Panc1 (cell line): ENCODE results near the gene DMGDH. TPM values are rescaled to one million over a fixed set of nuclear protein-coding genes. Genes with fewer than 3 reads are reported as not detected.

ENCODE experiments used
- ATAC-seq: fragments of 200-7000 bp; cut with Tn5 transposase; 2 replicates; pipeline ENCODE4 v1.9.1; 2020; ENCODE audit warnings: mild to moderate bottlenecking, moderate library complexity
- BruUV-seq: library from RNA; stranded (reverse); fragments of 400-500 nt; replicated peaks from 2 replicates; lab custom pipeline; 2021; lab: Mats Ljungman, UMichigan
- CTCF ChIA-PET: fragments of 300-600 bp; sonication (Branson Sonifier 250); formaldehyde crosslinking; loops from one replicate; lab custom pipeline; 2022; ENCODE audit warnings: antibody characterized with exemption; lab: Charles Lee
- POLR2A ChIA-PET: fragments of 300-600 bp; sonication (Branson Sonifier 250); formaldehyde crosslinking; loops from one replicate; lab custom pipeline; 2022; ENCODE audit warnings: antibody characterized with exemption; lab: Charles Lee
- DNase-seq: peaks from one replicate; pipeline ENCODE4 v3.0.0-alpha.2; 2010; ENCODE audit warnings: low read depth, low spot score
- H3K27ac ChIP-seq: 2 replicates; pipeline ENCODE4 v1.5.1; 2011; ENCODE audit warnings: mild to moderate bottlenecking, low read length, inconsistent platforms
- H3K27me3 ChIP-seq: fragments of 200-500 bp; sonication (Bioruptor generic); 2 replicates; pipeline ENCODE4 v1.6.0; 2014; ENCODE audit warnings: low read length, inconsistent platforms; ENCODE audit not compliant: control insufficient read depth, insufficient read depth
- H3K36me3 ChIP-seq: fragments of 200-500 bp; sonication (Bioruptor generic); 2 replicates; pipeline ENCODE4 v1.5.1; 2014; ENCODE audit warnings: inconsistent platforms, mild to moderate bottlenecking, low read length, moderate library complexity; ENCODE audit not compliant: control insufficient read depth, insufficient read depth
- H3K4me1 ChIP-seq: 2 replicates; pipeline ENCODE4 v1.5.1; 2011; ENCODE audit warnings: inconsistent platforms, mild to moderate bottlenecking, low read length, moderate library complexity; ENCODE audit not compliant: control insufficient read depth, insufficient read depth
- H3K4me3 ChIP-seq, 2 experiments: 2 replicates each; pipeline ENCODE4 v1.5.1; 2011 to 2012; ENCODE audit warnings: low read depth in 2 of 2, low read length in 2 of 2, mild to moderate bottlenecking in 2 of 2, inconsistent platforms in 1 of 2, moderate library complexity in 1 of 2
- H3K9me3 ChIP-seq: fragments of 200-500 bp; sonication (Bioruptor generic); 2 replicates; pipeline ENCODE4 v1.5.1; 2014; ENCODE audit warnings: low read depth, mild to moderate bottlenecking, inconsistent platforms, low read length, moderate library complexity; ENCODE audit not compliant: control insufficient read depth, insufficient read depth
- POLR2AphosphoS5 ChIP-seq: IDR thresholded peaks from 2 replicates; pipeline ENCODE4 v1.6.1; 2012; ENCODE audit warnings: mild to moderate bottlenecking, low read depth, low read length, moderate library complexity
- SIN3A ChIP-seq: IDR thresholded peaks from 2 replicates; pipeline ENCODE4 v1.6.1; 2012; ENCODE audit warnings: low read depth, mild to moderate bottlenecking, low read length, moderate library complexity, borderline replicate concordance; ENCODE audit not compliant: insufficient read depth
- TCF7L2 ChIP-seq: IDR thresholded peaks from 2 replicates; pipeline ENCODE4 v1.6.1; 2011; ENCODE audit warnings: mild to moderate bottlenecking, low read depth, low read length, inconsistent platforms
- in situ Hi-C: cut with HindIII; loops from 2 replicates; pipeline ENCODE4 v1.10.0; 2016; ENCODE audit warnings: low sequenced_read_pairs, low pct_unique_long_range_greater_than_20kb
- intact Hi-C: fragments of 100-400 bp; cut with micrococcal nuclease; formaldehyde crosslinking; loops from one replicate; pipeline ENCODE4 v1.10.0; 2022; ENCODE audit not compliant: unreplicated experiment
- total RNA-seq: library from RNA; stranded (reverse); gene quantifications from one replicate; pipeline ENCODE4 v1.2.1, GENCODE V29; 2021; ENCODE audit not compliant: unreplicated experiment
- TF ChIP-seq, protein P1 (sequence below): fragments of 450-650 bp; IDR thresholded peaks from 2 replicates; pipeline ENCODE4 v1.5.1; 2017; ENCODE audit warnings: mild to moderate bottlenecking
- TF ChIP-seq, protein P2 (sequence below), 2 experiments: IDR thresholded peaks; 2 replicates each; pipeline ENCODE4 v1.6.1; 2011 to 2012; ENCODE audit warnings: low read depth in 2 of 2, control low read depth in 1 of 2, low read length in 1 of 2, mild to moderate bottlenecking in 1 of 2, moderate library complexity in 1 of 2; ENCODE audit not compliant: insufficient read depth in 1 of 2

DMGDH gene
- total RNA-seq, 1 experiment from 2014 or later = 0.54 TPM

DNA sequence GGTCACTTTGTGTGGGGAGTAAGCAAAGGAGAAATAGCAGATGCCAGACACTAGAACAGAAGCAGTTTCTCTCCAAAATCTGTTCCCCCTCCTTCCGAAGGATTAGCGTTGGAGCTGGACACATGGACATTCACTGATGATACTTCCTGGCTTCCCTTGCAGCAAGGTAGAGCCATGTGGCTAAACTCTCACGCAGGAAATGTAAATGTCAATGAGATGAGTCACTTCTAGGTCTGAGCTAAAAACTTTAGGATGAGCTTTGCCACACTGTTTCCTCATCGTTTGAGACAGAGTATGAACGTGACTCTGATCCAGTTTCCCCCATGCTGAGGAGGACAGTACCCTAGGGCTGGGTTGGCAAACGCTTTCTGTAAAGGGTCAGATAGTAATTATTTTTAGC, 5.2 kb upstream of the DMGDH start:
- intact Hi-C loops = no loop called here
- POLR2A ChIA-PET = no interaction called here
- CTCF ChIA-PET = no interaction called here
- H3K27ac ChIP-seq = no peak overlapping the region
- no peak for TF ChIP-seq SIN3A
- TF ChIP-seq, protein P1, sequence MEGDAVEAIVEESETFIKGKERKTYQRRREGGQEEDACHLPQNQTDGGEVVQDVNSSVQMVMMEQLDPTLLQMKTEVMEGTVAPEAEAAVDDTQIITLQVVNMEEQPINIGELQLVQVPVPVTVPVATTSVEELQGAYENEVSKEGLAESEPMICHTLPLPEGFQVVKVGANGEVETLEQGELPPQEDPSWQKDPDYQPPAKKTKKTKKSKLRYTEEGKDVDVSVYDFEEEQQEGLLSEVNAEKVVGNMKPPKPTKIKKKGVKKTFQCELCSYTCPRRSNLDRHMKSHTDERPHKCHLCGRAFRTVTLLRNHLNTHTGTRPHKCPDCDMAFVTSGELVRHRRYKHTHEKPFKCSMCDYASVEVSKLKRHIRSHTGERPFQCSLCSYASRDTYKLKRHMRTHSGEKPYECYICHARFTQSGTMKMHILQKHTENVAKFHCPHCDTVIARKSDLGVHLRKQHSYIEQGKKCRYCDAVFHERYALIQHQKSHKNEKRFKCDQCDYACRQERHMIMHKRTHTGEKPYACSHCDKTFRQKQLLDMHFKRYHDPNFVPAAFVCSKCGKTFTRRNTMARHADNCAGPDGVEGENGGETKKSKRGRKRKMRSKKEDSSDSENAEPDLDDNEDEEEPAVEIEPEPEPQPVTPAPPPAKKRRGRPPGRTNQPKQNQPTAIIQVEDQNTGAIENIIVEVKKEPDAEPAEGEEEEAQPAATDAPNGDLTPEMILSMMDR = no peak
- no peaks in the 10 kb centered on the region for H3K9me3 ChIP-seq
- 0 out of 2 replicates have a peak, but pooled peaks cover 4% of the 10 kb centered on the region for H3K27me3 ChIP-seq
- DNase-seq (no peak), ATAC-seq (no peak)
- H3K4me3 ChIP-seq = no peak overlapping the region
- in situ Hi-C loops = no loop called here
- H3K4me1 ChIP-seq = no peaks in the 10 kb centered on the region
- H3K36me3 ChIP-seq = no peaks in the 10 kb centered on the region
- no TSS peak for BruUV-seq

DNA sequence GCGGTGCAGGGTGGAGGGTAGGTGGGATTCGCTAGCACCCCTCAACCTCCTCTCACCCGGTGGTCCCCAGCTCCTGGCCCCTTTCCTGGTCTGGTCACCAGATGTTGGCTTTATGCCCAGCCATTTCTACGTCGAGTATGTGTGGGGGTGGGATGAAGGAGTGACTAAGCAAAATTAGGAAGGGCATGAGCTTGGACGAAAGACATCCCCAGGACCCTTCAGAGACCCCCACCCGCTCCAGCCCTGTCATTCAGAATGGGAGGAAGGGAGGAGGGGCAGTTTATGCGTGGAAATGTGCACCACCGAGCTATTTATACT, 835 bp upstream of the DMGDH start:
- BruUV-seq = no TSS peak
- peaks cover 7% of the 10 kb centered on the region for H3K27me3 ChIP-seq
- TF ChIP-seq, protein P1 = no peak
- TF ChIP-seq, protein P2, sequence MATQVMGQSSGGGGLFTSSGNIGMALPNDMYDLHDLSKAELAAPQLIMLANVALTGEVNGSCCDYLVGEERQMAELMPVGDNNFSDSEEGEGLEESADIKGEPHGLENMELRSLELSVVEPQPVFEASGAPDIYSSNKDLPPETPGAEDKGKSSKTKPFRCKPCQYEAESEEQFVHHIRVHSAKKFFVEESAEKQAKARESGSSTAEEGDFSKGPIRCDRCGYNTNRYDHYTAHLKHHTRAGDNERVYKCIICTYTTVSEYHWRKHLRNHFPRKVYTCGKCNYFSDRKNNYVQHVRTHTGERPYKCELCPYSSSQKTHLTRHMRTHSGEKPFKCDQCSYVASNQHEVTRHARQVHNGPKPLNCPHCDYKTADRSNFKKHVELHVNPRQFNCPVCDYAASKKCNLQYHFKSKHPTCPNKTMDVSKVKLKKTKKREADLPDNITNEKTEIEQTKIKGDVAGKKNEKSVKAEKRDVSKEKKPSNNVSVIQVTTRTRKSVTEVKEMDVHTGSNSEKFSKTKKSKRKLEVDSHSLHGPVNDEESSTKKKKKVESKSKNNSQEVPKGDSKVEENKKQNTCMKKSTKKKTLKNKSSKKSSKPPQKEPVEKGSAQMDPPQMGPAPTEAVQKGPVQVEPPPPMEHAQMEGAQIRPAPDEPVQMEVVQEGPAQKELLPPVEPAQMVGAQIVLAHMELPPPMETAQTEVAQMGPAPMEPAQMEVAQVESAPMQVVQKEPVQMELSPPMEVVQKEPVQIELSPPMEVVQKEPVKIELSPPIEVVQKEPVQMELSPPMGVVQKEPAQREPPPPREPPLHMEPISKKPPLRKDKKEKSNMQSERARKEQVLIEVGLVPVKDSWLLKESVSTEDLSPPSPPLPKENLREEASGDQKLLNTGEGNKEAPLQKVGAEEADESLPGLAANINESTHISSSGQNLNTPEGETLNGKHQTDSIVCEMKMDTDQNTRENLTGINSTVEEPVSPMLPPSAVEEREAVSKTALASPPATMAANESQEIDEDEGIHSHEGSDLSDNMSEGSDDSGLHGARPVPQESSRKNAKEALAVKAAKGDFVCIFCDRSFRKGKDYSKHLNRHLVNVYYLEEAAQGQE (IDR thresholded peaks at IDR 0.05; ENCODE audit: insufficient read depth in 1 of 2, low read depth in 2 of 2, low read length in 1 of 2) = no peak
- no peak for TF ChIP-seq SIN3A
- TF ChIP-seq TCF7L2 = no peak
- no peak for TF ChIP-seq POLR2AphosphoS5
- ChIA-PET CTCF (no interaction called here), POLR2A (no interaction called here)
- intact Hi-C loops (no loop called here), in situ Hi-C loops (no loop called here)
- H3K9me3 ChIP-seq = no peaks in the 10 kb centered on the region
- no peaks in the 10 kb centered on the region for H3K4me1 ChIP-seq
- no peak overlapping the region for H3K27ac ChIP-seq
- no peaks in the 10 kb centered on the region for H3K36me3 ChIP-seq
- DNase-seq = no peak
- H3K4me3 ChIP-seq = no peak overlapping the region
- ATAC-seq = no peak

DNA sequence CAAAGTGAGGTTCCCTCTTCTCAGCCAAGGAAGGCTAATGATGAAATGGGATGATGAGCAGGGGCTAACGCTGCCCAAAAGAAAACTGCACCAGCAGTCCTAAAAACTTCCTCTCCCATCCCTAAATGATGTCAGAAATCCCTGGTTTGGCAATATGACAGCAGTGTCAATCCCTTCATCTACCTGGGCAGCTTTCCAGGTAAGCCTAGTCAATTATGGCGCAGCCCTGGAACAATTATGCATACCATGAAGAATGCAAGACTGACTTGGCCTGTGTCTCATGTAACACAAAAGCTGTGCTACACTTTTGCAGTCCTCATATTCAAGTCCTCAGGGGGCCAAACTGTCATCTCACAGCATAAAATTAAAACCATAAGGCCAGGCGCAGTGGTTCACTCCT, 7.0 kb downstream of the DMGDH start:
- TF ChIP-seq TCF7L2 = no peak
- TF ChIP-seq, protein P1 = no peak
- TF ChIP-seq, protein P2 (IDR thresholded peaks at IDR 0.05; ENCODE audit: insufficient read depth in 1 of 2, low read depth in 2 of 2, low read length in 1 of 2) = no peak
- no peak for TF ChIP-seq POLR2AphosphoS5
- TF ChIP-seq SIN3A = no peak
- BruUV-seq = no TSS peak
- CTCF ChIA-PET = no interaction called here
- no peak overlapping the region for H3K27ac ChIP-seq
- POLR2A ChIA-PET = no interaction called here
- DNase-seq (no peak), ATAC-seq (no peak)
- in situ Hi-C loops (no loop called here), intact Hi-C loops (no loop called here)
- H3K27me3 ChIP-seq = peaks cover 10% of the 10 kb centered on the region
- H3K9me3 ChIP-seq = no peaks in the 10 kb centered on the region
- H3K4me3 ChIP-seq = no peak overlapping the region
- no peaks in the 10 kb centered on the region for H3K4me1 ChIP-seq
- no peaks in the 10 kb centered on the region for H3K36me3 ChIP-seq
